GM18951 (cell line): ENCODE measurements around the gene ZNF655.
A peak's percentile ranks its signal among the peaks of the same experiment; 100 is the strongest.

ENCODE experiments used
- POLR2A ChIP-seq: IDR thresholded peaks from 4 replicates; pipeline ENCODE4 v1.6.1; 2011; ENCODE audit warnings: mild to moderate bottlenecking; ENCODE audit not compliant: insufficient read length, insufficient read depth; ENCODE audit errors: extremely low read depth
- in situ Hi-C: fragments of 300-500 bp; cut with MboI; formaldehyde crosslinking; loops from one replicate; pipeline ENCODE4 v1.12.0; 2022; ENCODE audit warnings: low sequenced_read_pairs, mixed read lengths, inconsistent platforms; ENCODE audit not compliant: unreplicated experiment

ZNF655 gene

GRCh38 chr7:99605527-99605926 lies 47.1 kb downstream of the ZNF655 start:
- TF ChIP-seq POLR2A = no peak
- in situ Hi-C loops = no loop called here

GRCh38 chr7:99606531-99606930 lies 48.1 kb downstream of the ZNF655 start:
- no peak for TF ChIP-seq POLR2A
- in situ Hi-C loops = no loop called here

GRCh38 chr7:99607548-99607947 lies 49.1 kb downstream of the ZNF655 start:
- in situ Hi-C loops = no loop called here

GRCh38 chr7:99614495-99614894 lies 56.1 kb downstream of the ZNF655 start:
- TF ChIP-seq POLR2A = no peak

More at GRCh38 chr7:99607548-99607947, 49.1 kb downstream of the ZNF655 start:
- TF ChIP-seq POLR2A = no peak

GRCh38 chr7:99615989-99616358 lies 57.5 kb downstream of the ZNF655 start:
- in situ Hi-C loops = no loop called here
- TF ChIP-seq POLR2A = no peak

More at GRCh38 chr7:99614495-99614894, 56.1 kb downstream of the ZNF655 start:
- in situ Hi-C loops = no loop called here

- in situ Hi-C loops = no loop called here
- peak; percentile 88 for TF ChIP-seq POLR2A
Observed at GRCh38 chr7:99616359-99617191, 58.1 kb downstream of the ZNF655 start, which contains the start of gene ZSCAN25. Gene ZSCAN25, plus strand, starts transcription at chr7:99616946. Its CDS starts 2,661 bp downstream, at chr7:99619607.

GRCh38 chr7:99617192-99617781 lies 58.8 kb downstream of the ZNF655 start:
- TF ChIP-seq POLR2A = no peak
- in situ Hi-C loops = no loop called here

- no peak for TF ChIP-seq POLR2A
- in situ Hi-C loops = no loop called here
Observed at GRCh38 chr7:99618726-99619125, 60.3 kb downstream of the ZNF655 start.

- no peak for TF ChIP-seq POLR2A
- in situ Hi-C loops = no loop called here
Observed at GRCh38 chr7:99619571-99620130, 61.2 kb downstream of the ZNF655 start.

GRCh38 chr7:99621271-99621670 lies 62.8 kb downstream of the ZNF655 start:
- in situ Hi-C loops = no loop called here
- TF ChIP-seq POLR2A = no peak

GRCh38 chr7:99622596-99622995 lies 64.2 kb downstream of the ZNF655 start:
- no peak for TF ChIP-seq POLR2A
- in situ Hi-C loops = no loop called here

- no peak for TF ChIP-seq POLR2A
- in situ Hi-C loops = no loop called here
Observed at GRCh38 chr7:99623091-99623693, 64.8 kb downstream of the ZNF655 start.

GRCh38 chr7:99623702-99624447 lies 65.4 kb downstream of the ZNF655 start:
- in situ Hi-C loops = no loop called here
- TF ChIP-seq POLR2A = no peak
